Uterus (tissue), 4 donors: ENCODE data around the gene IL17D. TPM values are rescaled to one million over a fixed set of nuclear protein-coding genes. Genes with fewer than 3 reads are reported as not detected.
"Not testable (repeated sequence)": the region's sequence is repeated elsewhere in the genome, so short reads cannot be mapped to it uniquely, and the experiment has no call there.

Source experiments
- DNase-seq, 2 donors: peaks; one replicate each; pipeline ENCODE4 v3.0.0-alpha.2; 2019 to 2020
- H3K27ac ChIP-seq, 2 donors: fragments of 200-600 bp; sonication (generic); 1 replicate in 1 of 2; 2 replicates in 1 of 2; pipeline ENCODE4 v1.5.1; 2016 to 2018
- H3K27me3 ChIP-seq, 2 donors: fragments of 200-600 bp; sonication (generic); one replicate each; pipeline ENCODE4 v1.5.1; 2018 to 2019; ENCODE audit warnings: control low read depth in 1 of 2
- H3K36me3 ChIP-seq, 2 donors: fragments of 200-600 bp; sonication (generic); one replicate each; pipeline ENCODE4 v1.5.1; 2019; ENCODE audit warnings: control low read depth in 1 of 2
- H3K4me1 ChIP-seq, 2 donors: fragments of 200-600 bp; sonication (generic); one replicate each; pipeline ENCODE4 v1.5.1; 2018 to 2019; ENCODE audit warnings: control low read depth in 1 of 2
- H3K4me3 ChIP-seq, 2 donors: fragments of 200-600 bp; sonication (generic); 1 replicate in 1 of 2; 2 replicates in 1 of 2; pipeline ENCODE4 v1.5.1; 2018 to 2019; ENCODE audit warnings: mild to moderate bottlenecking in 1 of 2
- H3K9me3 ChIP-seq, 2 donors: fragments of 200-600 bp; sonication (generic); one replicate each; pipeline ENCODE4 v1.5.1; 2019; ENCODE audit warnings: control low read depth in 1 of 2
- POLR2A ChIP-seq, 2 donors: fragments of 450-650 bp; IDR thresholded peaks; one replicate each; pipeline ENCODE4 v1.6.1; 2016; ENCODE audit warnings: antibody characterized with exemption in 2 of 2, mild to moderate bottlenecking in 1 of 2, moderate library complexity in 1 of 2
- intact Hi-C: fragments of 100-400 bp; cut with DNase I; formaldehyde crosslinking; loops from one replicate; pipeline ENCODE4 v1.15.1; 2023; ENCODE audit warnings: low total_unique reads
- total RNA-seq, 4 donors: library from RNA; depleted of rRNA in 3 of 4; stranded (reverse); fragments of >200 nt in 3 of 4; gene quantifications; one replicate each; pipeline versions ENCODE4 v1.1.0 to v1.2.4, GENCODE V29; 2014 to 2023
- TF ChIP-seq, protein P1 (sequence below), 4 experiments: fragments of 200-600 bp in 2 of 4; fragments of 450-650 bp in 2 of 4; sonication (generic) in 2 of 4; IDR thresholded peaks; one replicate each; pipeline ENCODE4 v1.5.1; 2016 to 2019; ENCODE audit warnings: antibody characterized with exemption in 4 of 4, mild to moderate bottlenecking in 2 of 4, moderate library complexity in 1 of 4
- donor health status: DM: yes; HTN: yes; CAD: no.

Gene IL17D
- total RNA-seq, 4 donors from 2014 or later = 2.7 to 5.6 TPM; not detected in 2

DNA sequence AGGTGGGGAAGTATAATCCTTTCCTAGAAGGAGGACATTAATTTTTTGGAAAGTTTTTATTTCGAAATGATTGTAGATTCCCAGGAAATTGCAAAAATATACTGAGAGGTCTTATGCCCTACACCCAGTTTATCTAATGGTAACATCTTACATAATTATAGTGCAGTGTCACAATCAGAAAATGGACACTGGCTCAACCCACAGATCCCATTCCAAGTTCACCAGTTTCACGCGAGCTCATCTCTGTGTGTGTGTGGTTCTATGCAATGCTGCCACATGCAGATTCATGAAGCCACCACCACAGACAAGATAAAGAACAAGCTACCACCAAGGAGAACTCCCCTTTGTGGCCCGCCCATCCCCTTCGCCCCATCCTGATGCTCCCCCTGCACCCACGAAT is 24.4 kb downstream of the IL17D start:
- Histone ChIP-seq H3K27me3 (no peaks in the 10 kb centered on the region), H3K9me3 (no peaks in the 10 kb centered on the region), H3K4me1 (no peaks in the 10 kb centered on the region), H3K4me3 (no peak overlapping the region), H3K36me3 (no peaks in the 10 kb centered on the region), H3K27ac (no peak overlapping the region)
- no peak for DNase-seq
- TF ChIP-seq, protein P1, sequence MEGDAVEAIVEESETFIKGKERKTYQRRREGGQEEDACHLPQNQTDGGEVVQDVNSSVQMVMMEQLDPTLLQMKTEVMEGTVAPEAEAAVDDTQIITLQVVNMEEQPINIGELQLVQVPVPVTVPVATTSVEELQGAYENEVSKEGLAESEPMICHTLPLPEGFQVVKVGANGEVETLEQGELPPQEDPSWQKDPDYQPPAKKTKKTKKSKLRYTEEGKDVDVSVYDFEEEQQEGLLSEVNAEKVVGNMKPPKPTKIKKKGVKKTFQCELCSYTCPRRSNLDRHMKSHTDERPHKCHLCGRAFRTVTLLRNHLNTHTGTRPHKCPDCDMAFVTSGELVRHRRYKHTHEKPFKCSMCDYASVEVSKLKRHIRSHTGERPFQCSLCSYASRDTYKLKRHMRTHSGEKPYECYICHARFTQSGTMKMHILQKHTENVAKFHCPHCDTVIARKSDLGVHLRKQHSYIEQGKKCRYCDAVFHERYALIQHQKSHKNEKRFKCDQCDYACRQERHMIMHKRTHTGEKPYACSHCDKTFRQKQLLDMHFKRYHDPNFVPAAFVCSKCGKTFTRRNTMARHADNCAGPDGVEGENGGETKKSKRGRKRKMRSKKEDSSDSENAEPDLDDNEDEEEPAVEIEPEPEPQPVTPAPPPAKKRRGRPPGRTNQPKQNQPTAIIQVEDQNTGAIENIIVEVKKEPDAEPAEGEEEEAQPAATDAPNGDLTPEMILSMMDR (IDR thresholded peaks at IDR 0.05) = no peak
- TF ChIP-seq POLR2A (IDR thresholded peaks at IDR 0.05) = no peak
- intact Hi-C loops = no loop called here

DNA sequence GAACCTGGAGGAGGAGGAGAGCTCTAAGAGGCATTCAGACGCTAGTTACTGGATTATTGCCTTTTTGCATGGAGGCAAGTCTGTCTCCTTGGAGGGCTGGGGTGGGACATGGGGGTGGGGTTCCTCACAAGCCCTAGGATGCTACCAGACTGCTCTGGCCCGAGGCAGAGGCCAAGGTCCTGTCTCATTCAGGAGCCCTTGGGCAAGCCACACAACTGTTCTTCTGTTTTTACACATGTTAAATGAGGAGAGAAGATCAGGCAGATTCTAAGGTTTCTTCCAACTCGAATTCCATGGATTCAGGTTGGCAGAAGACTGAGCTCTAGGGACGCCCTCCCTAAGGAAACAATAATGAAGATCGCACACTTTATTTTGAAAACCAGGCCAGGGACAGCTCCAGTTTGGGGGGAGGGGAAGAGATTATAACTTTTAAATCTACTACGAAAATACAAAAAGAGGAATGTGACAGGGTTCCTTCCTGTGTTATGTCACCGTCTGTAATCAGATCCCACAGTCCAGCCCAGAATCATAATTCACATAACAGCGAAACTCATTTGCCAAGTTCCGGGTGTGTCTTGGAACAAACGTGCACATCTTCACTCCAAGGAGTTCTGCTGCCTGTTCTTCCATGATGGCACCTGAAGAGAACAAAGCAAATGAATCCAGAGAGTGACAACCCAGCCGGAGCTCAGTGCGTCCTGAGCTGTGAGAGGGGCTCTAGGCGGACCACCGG is 25.2 kb downstream of the IL17D start:
- H3K4me1 ChIP-seq = no peaks in the 10 kb centered on the region
- H3K27ac ChIP-seq = no peak overlapping the region
- DNase-seq = no peak
- H3K36me3 ChIP-seq = no peaks in the 10 kb centered on the region
- TF ChIP-seq, protein P1 (IDR thresholded peaks at IDR 0.05) = no peak
- no peak for TF ChIP-seq POLR2A (IDR thresholded peaks at IDR 0.05)
- H3K27me3 ChIP-seq = no peaks in the 10 kb centered on the region
- intact Hi-C loops = no loop called here
- no peak overlapping the region for H3K4me3 ChIP-seq
- H3K9me3 ChIP-seq = no peaks in the 10 kb centered on the region

GRCh38 chr13:20729633-20730585 is 26.4 kb downstream of the IL17D start:
- no peak overlapping the region for H3K4me3 ChIP-seq
- H3K36me3 ChIP-seq = no peaks in the 10 kb centered on the region
- no peak for TF ChIP-seq POLR2A (IDR thresholded peaks at IDR 0.05)
- no peak overlapping the region for H3K27ac ChIP-seq
- intact Hi-C loops = no loop called here
- no peaks in the 10 kb centered on the region for H3K9me3 ChIP-seq
- H3K27me3 ChIP-seq = no peaks in the 10 kb centered on the region
- no peak for DNase-seq
- no peaks in the 10 kb centered on the region for H3K4me1 ChIP-seq

- Histone ChIP-seq H3K4me3 (no peak overlapping the region), H3K27ac (no peak overlapping the region), H3K4me1 (no peaks in the 10 kb centered on the region), H3K9me3 (peaks cover 0 to 6% of the 10 kb centered on the region in 2 donors), H3K27me3 (no peaks in the 10 kb centered on the region), H3K36me3 (no peaks in the 10 kb centered on the region)
- TF ChIP-seq, protein P1 (IDR thresholded peaks at IDR 0.05) = no peak
- intact Hi-C loops = no loop called here
- DNase-seq = no peak
Measured at GRCh38 chr13:20738616-20739015, 35.1 kb downstream of the IL17D start.

GRCh38 chr13:20740021-20740420 is 36.5 kb downstream of the IL17D start:
- H3K9me3 ChIP-seq = peaks cover 0 to 6% of the 10 kb centered on the region in 2 donors
- H3K4me3 ChIP-seq = no peak overlapping the region
- no peak for DNase-seq
- no peaks in the 10 kb centered on the region for H3K27me3 ChIP-seq
- H3K4me1 ChIP-seq = no peaks in the 10 kb centered on the region
- TF ChIP-seq POLR2A (IDR thresholded peaks at IDR 0.05) = no peak
- TF ChIP-seq, protein P1 (IDR thresholded peaks at IDR 0.05) = no peak
- no peaks in the 10 kb centered on the region for H3K36me3 ChIP-seq
- intact Hi-C loops = no loop called here
- H3K27ac ChIP-seq = no peak overlapping the region

- H3K27me3 ChIP-seq, H3K4me1 ChIP-seq, DNase-seq, H3K9me3 ChIP-seq, intact Hi-C loops, H3K27ac ChIP-seq, H3K36me3 ChIP-seq, H3K4me3 ChIP-seq: not testable (repeated sequence)
Measured at GRCh38 chr13:20743830-20744404, 40.4 kb downstream of the IL17D start.
